ENCODE data around the gene METRN. TPM values are rescaled to one million over a fixed set of nuclear protein-coding genes. Genes with fewer than 3 reads are reported as not detected.

Gene METRN
- polyA plus RNA-seq, 1 experiment = 33.7 TPM

- ChIA-PET CTCF (no interaction called here), POLR2A (no interaction called here)
- DNase-seq (ENCODE audit: low read depth) = no peak
- no peak for TF ChIP-seq CTCF (IDR thresholded peaks at IDR 0.05; ENCODE audit: insufficient read depth, low read depth, low read length)
- Histone ChIP-seq H3K36me3 (ENCODE audit: control insufficient read depth, insufficient read depth, low read length) (no peaks in the 10 kb centered on the region), H3K4me3 (ENCODE audit: low read depth, low read length) (no peak overlapping the region), H3K27me3 (ENCODE audit: control insufficient read depth, insufficient read depth, low read length) (peaks cover 22% of the 10 kb centered on the region)
These were observed 20.6 kb upstream of the METRN start for GRCh38 chr16:694187-694862.

- TF ChIP-seq CTCF (IDR thresholded peaks at IDR 0.05; ENCODE audit: insufficient read depth, low read depth, low read length) = no peak
- peaks cover 23% of the 10 kb centered on the region for H3K27me3 ChIP-seq (ENCODE audit: control insufficient read depth, insufficient read depth, low read length)
- ChIA-PET POLR2A (no interaction called here), CTCF (no interaction called here)
- H3K36me3 ChIP-seq (ENCODE audit: control insufficient read depth, insufficient read depth, low read length) = no peaks in the 10 kb centered on the region
- H3K4me3 ChIP-seq (ENCODE audit: low read depth, low read length) = no peak overlapping the region
- DNase-seq (ENCODE audit: low read depth) = no peak
These were observed 20.0 kb upstream of the METRN start for GRCh38 chr16:694863-695354.

- ChIA-PET POLR2A (no interaction called here), CTCF (no interaction called here)
- H3K36me3 ChIP-seq (ENCODE audit: control insufficient read depth, insufficient read depth, low read length) = no peaks in the 10 kb centered on the region
- no peak for TF ChIP-seq CTCF (IDR thresholded peaks at IDR 0.05; ENCODE audit: insufficient read depth, low read depth, low read length)
- DNase-seq (ENCODE audit: low read depth) = no peak
- H3K27me3 ChIP-seq (ENCODE audit: control insufficient read depth, insufficient read depth, low read length) = peaks cover 23% of the 10 kb centered on the region
- no peak overlapping the region for H3K4me3 ChIP-seq (ENCODE audit: low read depth, low read length)
These were observed 19.4 kb upstream of the METRN start for GRCh38 chr16:695355-696089.

GRCh38 chr16:698911-699671, 15.8 kb upstream of the METRN start:
- no peak for DNase-seq (ENCODE audit: low read depth)
- no peak overlapping the region for H3K4me3 ChIP-seq (ENCODE audit: low read depth, low read length)
- POLR2A ChIA-PET = no interaction called here
- CTCF ChIA-PET = interaction anchor here (0.8 to 1.5 kb wide), 2 partner anchors 13 to 87 kb away, joined by 3 read pairs; no protein-coding TSS in a partner anchor
- H3K36me3 ChIP-seq (ENCODE audit: control insufficient read depth, insufficient read depth, low read length) = no peaks in the 10 kb centered on the region
- no peak for TF ChIP-seq CTCF (IDR thresholded peaks at IDR 0.05; ENCODE audit: insufficient read depth, low read depth, low read length)
- H3K27me3 ChIP-seq (ENCODE audit: control insufficient read depth, insufficient read depth, low read length) = peaks cover 32% of the 10 kb centered on the region

All from BJ (cell line).